ENCODE measurements around the gene SCMH1.

SCMH1 gene

DNA sequence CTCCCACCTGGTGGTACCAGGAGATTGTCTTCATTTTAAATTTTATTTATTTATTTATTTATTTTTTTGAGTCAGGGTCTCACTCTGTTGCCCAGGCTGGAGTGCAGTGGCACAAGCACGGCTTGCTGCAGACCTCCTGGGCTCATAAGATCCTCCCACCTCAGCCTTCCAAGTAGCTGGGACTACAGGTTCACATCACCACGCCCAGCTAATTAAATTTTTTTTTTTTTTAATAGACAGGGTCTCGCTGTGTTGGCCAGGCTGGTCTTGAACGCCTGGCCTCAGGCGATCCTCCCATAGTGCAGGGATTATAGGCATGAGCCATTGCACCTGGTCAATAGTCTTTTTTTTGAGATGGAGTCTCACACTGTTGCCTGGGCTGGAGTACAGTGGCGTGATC is 229.1 kb downstream of the SCMH1 start:
- in situ Hi-C loops (cut with MboI; ENCODE audit: low sequenced_read_pairs), result no loop called here

- in situ Hi-C loops (cut with MboI; ENCODE audit: low sequenced_read_pairs), result no loop called here
Measured at GRCh38 chr1:41010345-41010744, 231.8 kb downstream of the SCMH1 start.

- in situ Hi-C loops (cut with MboI; ENCODE audit: low sequenced_read_pairs), result no loop called here
Measured at GRCh38 chr1:41009466-41009865, 232.6 kb downstream of the SCMH1 start.

- in situ Hi-C loops (cut with MboI; ENCODE audit: low sequenced_read_pairs), result no loop called here
Measured at GRCh38 chr1:41006942-41007865, 234.9 kb downstream of the SCMH1 start.

DNA sequence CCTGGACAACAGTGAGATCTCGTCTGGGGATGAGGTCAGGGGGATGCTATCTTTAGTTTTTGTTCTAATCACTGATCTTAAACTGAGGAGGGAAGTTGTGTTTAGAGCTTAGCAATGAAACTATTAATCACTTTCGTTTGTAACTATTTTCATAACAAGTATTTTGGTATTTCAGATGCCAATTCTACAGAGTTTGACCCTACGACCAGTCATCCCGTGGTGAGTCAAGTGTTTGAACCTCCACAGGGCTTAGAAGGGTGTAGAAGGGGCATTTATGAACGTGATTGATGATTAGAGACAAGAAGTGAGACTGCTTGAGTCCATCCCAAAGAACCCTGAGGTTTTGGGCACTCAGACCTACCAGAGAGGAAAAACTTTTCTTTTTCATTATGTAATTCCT is 236.2 kb downstream of the SCMH1 start:
- in situ Hi-C loops (cut with MboI; ENCODE audit: low sequenced_read_pairs), result no loop called here

DNA sequence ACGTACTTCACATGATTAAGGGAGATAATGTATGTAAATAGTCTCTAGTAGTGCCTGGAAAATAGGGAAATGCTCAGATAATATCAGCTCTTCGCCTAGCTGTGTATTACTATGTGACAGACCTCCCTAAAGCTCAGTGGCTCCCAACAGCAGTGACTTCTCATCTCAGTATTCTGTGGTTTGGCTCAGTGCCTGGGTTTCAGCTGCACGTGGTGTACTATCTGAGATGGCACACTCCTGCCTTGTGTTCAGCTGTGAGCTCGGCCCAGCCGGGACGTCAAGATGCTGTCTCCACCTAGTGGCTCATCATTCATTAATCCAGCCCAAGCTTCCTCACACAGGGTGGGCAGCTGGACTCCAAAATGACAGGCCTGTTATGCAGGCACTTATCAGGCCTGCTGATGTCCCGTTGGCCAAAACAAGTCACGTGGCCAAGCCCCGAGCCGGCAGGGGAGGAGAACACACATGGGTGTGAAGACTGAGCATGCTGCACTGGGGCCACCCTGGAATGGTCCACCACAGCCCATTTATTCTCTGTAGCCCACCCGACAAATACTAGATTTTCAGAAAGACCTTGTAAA is 238.4 kb downstream of the SCMH1 start:
- in situ Hi-C loops (cut with MboI; ENCODE audit: low sequenced_read_pairs), result no loop called here

GRCh38 chr1:41003127-41003639 is 238.9 kb downstream of the SCMH1 start:
- in situ Hi-C loops (cut with MboI; ENCODE audit: low sequenced_read_pairs), result no loop called here

DNA sequence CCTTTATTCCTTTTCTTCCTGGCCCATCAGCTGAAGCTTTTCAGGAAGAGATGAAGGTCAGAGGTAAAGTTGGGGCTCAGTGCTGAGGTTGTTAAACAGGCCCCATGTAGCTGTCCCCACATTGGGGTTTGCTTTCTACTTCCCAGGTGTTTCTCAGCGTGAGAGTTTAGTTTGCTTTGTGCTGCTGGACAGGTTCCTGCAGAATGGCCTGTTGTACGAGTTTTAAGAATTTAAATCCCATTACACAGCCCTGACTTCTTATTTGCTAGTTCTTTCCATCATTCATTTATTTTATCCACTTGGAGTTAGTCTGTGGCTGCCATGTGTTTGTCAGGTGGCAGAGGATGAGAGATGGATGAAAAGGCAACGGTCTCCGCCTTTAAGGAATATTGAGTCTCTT is 243.4 kb downstream of the SCMH1 start:
- in situ Hi-C loops (cut with MboI; ENCODE audit: low sequenced_read_pairs), result no loop called here

DNA sequence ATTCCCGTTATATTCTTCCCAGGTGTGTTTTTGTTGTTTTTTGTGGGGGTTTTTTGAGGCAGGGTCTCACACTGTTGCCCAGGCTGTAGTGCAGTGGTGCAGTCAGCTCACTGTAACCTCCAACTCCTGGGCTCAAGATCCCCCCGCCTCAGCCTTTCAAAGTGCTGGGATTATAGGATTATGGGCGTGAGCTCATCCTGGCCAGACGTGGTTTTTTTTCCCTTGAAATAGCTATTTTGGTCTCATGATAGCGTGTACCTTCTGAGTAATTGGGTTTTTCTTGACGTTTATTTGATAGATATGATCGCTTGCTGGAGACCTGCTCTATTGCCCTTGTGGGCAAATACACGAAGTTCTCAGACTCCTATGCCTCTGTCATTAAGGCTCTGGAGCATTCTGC is 245.0 kb downstream of the SCMH1 start:
- in situ Hi-C loops (cut with MboI; ENCODE audit: low sequenced_read_pairs), result no loop called here

DNA sequence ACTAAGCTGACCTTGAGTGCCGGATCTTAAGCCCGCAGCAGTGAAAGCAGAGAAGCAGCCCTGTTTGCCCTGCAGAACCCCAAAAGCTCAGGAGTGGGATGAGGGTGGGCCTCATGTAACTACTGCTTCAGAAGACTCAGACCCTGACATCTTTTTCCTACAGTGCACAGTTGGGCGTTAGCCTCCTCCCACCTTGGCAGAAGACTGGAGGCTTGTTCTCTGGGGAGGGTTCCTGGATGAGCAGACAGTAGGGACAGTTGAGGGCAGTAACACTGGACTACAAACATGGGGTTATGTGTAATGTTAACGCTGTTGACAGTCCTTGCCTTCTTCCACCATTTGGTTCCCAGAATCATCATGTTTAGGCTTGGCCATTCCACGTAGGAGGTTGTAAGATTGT is 253.0 kb downstream of the SCMH1 start:
- in situ Hi-C loops (cut with MboI; ENCODE audit: low sequenced_read_pairs), result no loop called here

DNA sequence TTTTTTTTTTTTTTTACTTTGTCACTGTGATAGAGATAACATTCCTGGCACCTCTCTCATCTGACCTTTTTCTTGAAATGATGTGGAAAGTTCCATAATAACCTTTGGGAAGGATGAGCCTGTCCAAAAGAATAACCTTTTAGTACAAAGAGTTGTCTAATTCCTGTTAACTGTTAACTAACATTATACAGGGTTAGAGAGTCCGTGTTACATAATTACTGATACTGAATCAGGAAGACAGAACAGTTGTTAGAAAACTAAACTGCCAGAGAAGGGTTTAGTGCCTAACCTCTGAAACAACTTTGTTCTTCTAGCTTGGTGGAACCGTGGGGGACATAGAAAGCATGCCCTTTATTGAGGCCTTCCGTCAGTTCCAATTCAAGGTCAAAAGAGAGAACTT is 253.8 kb downstream of the SCMH1 start:
- in situ Hi-C loops (cut with MboI; ENCODE audit: low sequenced_read_pairs), result no loop called here

DNA sequence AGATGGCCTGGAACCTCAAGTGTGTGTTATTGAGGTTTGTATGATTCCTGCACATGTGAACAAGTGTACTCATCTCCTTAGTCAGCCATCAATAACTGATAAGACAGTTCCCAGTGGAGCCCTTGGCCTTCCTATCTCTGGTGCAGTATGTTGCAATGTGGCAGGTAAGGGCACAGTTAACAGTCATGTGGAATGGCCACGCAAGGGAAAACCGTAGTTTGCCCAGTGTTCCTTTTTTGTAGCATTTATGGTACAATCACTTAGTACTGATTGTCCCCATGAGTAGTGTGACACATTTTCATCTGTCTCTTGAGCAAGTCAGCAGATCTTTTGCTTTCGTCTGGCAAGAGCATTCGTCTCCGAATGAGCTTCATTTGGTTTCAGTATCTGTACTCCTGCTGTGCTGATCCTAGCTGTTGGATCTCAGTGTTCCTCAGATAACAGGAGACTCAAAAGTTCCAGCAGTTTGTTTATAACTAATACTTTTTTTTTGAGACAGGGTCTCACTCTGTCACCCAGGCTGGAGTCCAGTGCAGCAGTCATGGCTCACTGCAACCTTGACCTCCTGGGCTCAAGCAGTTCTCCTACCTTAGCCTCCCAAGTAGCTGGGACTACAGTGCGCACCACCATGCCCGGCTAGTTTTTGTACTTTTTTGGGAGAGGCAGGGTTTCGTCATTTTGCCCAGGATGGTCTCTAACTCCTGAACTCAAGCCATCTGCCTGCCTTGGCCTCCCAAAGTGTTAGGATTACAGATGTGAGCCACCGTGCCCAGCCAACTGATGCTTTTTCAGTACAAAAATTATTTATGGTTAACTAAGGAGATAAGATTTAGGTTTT is 254.4 kb downstream of the SCMH1 start:
- in situ Hi-C loops (cut with MboI; ENCODE audit: low sequenced_read_pairs), result no loop called here

GRCh38 chr1:40986956-40987355 is 255.2 kb downstream of the SCMH1 start:
- in situ Hi-C loops (cut with MboI; ENCODE audit: low sequenced_read_pairs), result no loop called here

- in situ Hi-C loops (cut with MboI; ENCODE audit: low sequenced_read_pairs), result no loop called here
Measured at GRCh38 chr1:40986328-40986783, 255.8 kb downstream of the SCMH1 start.

DNA sequence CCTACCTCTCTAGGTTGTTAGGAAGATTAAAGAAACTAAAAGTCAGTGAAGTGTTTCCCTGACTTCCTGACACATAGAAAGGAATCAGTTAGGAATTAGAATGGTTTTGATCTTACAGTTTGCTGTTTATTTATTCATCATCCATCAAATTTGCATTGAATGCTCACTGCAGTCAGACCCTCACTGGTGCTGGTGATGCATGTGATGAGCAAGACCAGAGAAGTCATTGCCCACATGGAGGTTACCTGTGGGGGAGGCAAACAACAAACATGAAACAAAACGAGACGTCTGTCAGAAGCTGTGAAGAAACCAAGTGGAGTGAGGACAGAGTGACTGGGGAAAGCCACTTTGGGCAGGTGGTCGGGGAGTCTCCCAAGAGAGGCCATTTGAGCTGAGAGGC is 256.2 kb downstream of the SCMH1 start:
- in situ Hi-C loops (cut with MboI; ENCODE audit: low sequenced_read_pairs), result no loop called here

- in situ Hi-C loops (cut with MboI; ENCODE audit: low sequenced_read_pairs), result no loop called here
Measured at GRCh38 chr1:40985161-40985560, 256.9 kb downstream of the SCMH1 start.

GRCh38 chr1:40984531-40984930 is 257.6 kb downstream of the SCMH1 start:
- in situ Hi-C loops (cut with MboI; ENCODE audit: low sequenced_read_pairs), result no loop called here

- in situ Hi-C loops (cut with MboI; ENCODE audit: low sequenced_read_pairs), result no loop called here
Measured at GRCh38 chr1:40984066-40984465, 258.0 kb downstream of the SCMH1 start.

DNA sequence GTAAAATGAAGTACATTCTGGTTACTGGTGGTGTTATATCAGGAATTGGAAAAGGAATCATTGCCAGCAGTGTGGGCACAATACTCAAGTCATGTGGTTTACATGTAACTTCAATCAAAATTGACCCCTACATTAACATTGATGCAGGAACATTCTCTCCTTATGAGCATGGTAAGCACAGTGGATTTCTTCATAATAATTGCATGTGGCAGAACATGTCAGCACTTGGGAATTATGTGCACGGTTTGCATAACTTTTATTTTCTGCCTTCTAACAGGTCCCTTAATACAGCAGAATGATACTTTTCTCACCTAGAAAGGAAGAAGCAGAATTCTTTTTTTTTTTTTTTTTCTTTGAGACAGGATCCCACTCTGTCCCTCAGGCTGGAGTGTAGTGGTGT is 258.8 kb downstream of the SCMH1 start:
- in situ Hi-C loops (cut with MboI; ENCODE audit: low sequenced_read_pairs), result no loop called here

DNA sequence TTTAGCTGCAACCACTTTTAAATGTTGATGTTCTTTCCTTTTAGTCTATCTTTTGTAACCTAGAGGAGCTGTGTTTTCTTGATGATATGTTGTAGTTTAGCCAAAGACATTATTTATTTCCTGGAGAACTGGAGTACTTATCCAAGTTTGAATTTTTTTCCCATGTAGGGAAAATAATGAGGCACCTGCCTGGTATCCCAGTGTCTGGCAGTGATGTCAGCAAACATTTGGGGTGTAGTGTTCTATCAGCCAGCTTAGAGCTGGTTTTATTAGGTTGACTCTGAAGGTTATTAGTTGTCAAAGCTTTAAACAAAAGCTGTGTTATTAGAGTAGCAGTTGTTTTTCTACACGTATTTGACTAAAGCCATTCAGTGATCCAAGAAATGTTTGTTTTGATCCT is 259.4 kb downstream of the SCMH1 start:
- in situ Hi-C loops (cut with MboI; ENCODE audit: low sequenced_read_pairs), result no loop called here

DNA sequence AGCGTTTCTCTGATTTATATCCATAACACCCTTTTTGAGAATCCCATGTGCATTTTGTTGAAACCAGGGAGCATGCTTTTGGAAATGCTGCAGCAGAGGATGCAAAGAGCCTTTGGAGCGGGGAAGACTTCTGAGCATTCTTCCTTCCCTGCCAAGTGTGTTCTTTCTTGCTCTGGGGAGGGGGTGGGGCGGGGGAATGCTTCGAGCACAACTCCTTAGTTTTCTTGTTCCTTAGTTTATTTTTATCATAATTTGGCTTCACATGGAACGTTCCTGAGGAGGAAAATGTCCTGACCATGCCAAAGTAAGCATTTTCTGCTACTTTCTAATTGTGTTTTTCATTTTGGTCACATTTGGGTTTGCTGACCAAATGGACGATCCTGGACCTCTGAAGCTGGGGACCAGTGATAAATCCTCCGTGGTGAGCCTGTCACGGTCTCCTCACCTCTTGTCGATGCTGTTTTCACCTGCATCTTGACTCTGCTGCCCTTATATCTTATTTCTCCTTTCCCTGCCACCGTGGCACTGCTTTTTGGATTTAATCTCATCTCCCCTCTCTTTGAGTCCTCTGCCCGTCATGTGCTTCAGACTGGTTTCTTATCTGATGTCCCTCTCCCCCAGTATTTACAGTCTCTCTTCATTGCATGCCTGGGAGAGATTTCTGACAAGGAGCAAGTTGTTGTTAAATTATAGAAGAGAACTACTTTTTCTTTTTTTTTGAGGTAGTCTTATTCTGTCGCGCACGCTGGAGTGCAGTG is 260.2 kb downstream of the SCMH1 start:
- in situ Hi-C loops (cut with MboI; ENCODE audit: low sequenced_read_pairs), result no loop called here

Measured in HL-60/S4 treated with phorbol 12-myristate 13-acetate at 8.2 ng/mL for 4 days and 3 days (cell line).